K562 (cell line): ENCODE measurements around the gene DLGAP3. TPM values are rescaled to one million over a fixed set of nuclear protein-coding genes. Genes with fewer than 3 reads are reported as not detected.
A peak's percentile ranks its signal among the peaks of the same experiment; 100 is the strongest.

Experiments
- BRF1 ChIP-seq: IDR thresholded peaks from 3 replicates; pipeline ENCODE4 v1.6.1; 2011; ENCODE audit warnings: borderline replicate concordance, mild to moderate bottlenecking; ENCODE audit not compliant: insufficient read length; ENCODE audit errors: extremely low read depth
- C11orf30 ChIP-seq: fragments of 450-650 bp; IDR thresholded peaks from 2 replicates; pipeline ENCODE4 v1.6.1; 2016; ENCODE audit warnings: low read depth, mild to moderate bottlenecking
- CUX1 ChIP-seq: fragments of 200-800 bp; sonication (Bioruptor generic); IDR thresholded peaks from 2 replicates; pipeline ENCODE4 v1.6.1; 2016; ENCODE audit warnings: missing genetic modification characterization, missing compliant biosample characterization
- ESRRA ChIP-seq: fragments of 450-650 bp; IDR thresholded peaks from 2 replicates; pipeline ENCODE4 v1.6.1; 2014; ENCODE audit warnings: low read depth, mild to moderate bottlenecking, moderate library complexity, borderline replicate concordance
- NR4A1 ChIP-seq, 2 experiments: fragments of 250-450 bp in 1 of 2; fragments of 450-650 bp in 1 of 2; sonication (Bioruptor Pico) in 1 of 2; IDR thresholded peaks; 2 replicates each; pipeline versions ENCODE4 v1.4.0 to v1.6.1; 2016 to 2020; ENCODE audit warnings: mild to moderate bottlenecking in 2 of 2, missing compliant biosample characterization in 1 of 2, missing genetic modification characterization in 1 of 2, moderate library complexity in 1 of 2
- SRSF1 ChIP-seq: fragments of 200-400 bp; formaldehyde crosslinking; IDR thresholded peaks from 2 replicates; pipeline ENCODE4 v1.6.1; 2017; ENCODE audit warnings: mild to moderate bottlenecking, low read depth, low read length, moderate library complexity
- YY1 ChIP-seq, 3 experiments: IDR thresholded peaks; 2 replicates each; pipeline ENCODE4 v1.6.1; 2011; ENCODE audit warnings: low read length in 2 of 3, mild to moderate bottlenecking in 2 of 3, moderate library complexity in 2 of 3, borderline replicate concordance in 1 of 3, control low read depth in 1 of 3, low read depth in 1 of 3; ENCODE audit not compliant: insufficient read depth in 3 of 3, insufficient replicate concordance in 2 of 3, control insufficient read depth in 1 of 3, insufficient read length in 1 of 3; ENCODE audit errors: extremely low read depth in 1 of 3
- ZBTB40 ChIP-seq, 2 experiments: fragments of 450-650 bp in 1 of 2; sonication (generic) in 1 of 2; formaldehyde crosslinking in 1 of 2; IDR thresholded peaks; 2 replicates each; pipeline versions ENCODE4 v1.7.1 to v1.9.0; 2016 to 2022; ENCODE audit warnings: inconsistent platforms in 1 of 2, mild to moderate bottlenecking in 1 of 2, missing genetic modification reagents in 1 of 2
- ZNF75A ChIP-seq: fragments of 450-650 bp; formaldehyde crosslinking; IDR thresholded peaks from 2 replicates; pipeline ENCODE4 v1.4.0; 2020; ENCODE audit warnings: mild to moderate bottlenecking
- polyA plus RNA-seq, 8 experiments: library from polyadenylated mRNA; depleted of rRNA in 4 of 8; stranded (reverse) in 5 of 8; unstranded in 3 of 8; fragments of >200 nt; fragmentation: Nextera tagmentation in 2 of 8; fragmentation: Illumina TruSeq in 1 of 8; extraction: Ambion mirVana in 2 of 8; extraction: Trizol in 1 of 8; gene quantifications; 2 replicates each; pipeline versions ENCODE4 v1.2.1 to v1.2.3, GENCODE V29; 2011 to 2014; ENCODE audit warnings: inconsistent platforms in 1 of 8, missing spikeins in 1 of 8
- total RNA-seq, 7 experiments: library from RNA; depleted of rRNA in 6 of 7; stranded (reverse); fragments of >200 nt in 6 of 7; fragmentation: Illumina TruSeq in 2 of 7; extraction: Trizol in 2 of 7; gene quantifications; 2 replicates each; pipeline versions ENCODE4 v1.2.1 to v1.2.3, GENCODE V29; 2011 to 2021; ENCODE audit warnings: low replicate concordance in 1 of 7

DLGAP3 gene
- total and polyA plus RNA-seq, 9 of the 15 experiments (the other 6 are each of a cell fraction or from before 2014, with no cell fraction given): 0.01 to 0.16 (median 0.07) TPM; not detected in 6

- TF ChIP-seq CUX1 (no peak), ZNF75A (CRISPR knock-in tag) (no peak), C11orf30 (peak; percentile 96), BRF1 (no peak), SRSF1 (no peak), NR4A1 (CRISPR knock-in tag; IDR thresholded peaks at IDR 0.05) (no peak), NR4A1 (tag; IDR thresholded peaks at IDR 0.05) (no peak; the same call in 1 of the 2 replicates), YY1 (IDR thresholded peaks at IDR 0.05; ENCODE audit: borderline replicate concordance in 1 of 3, control insufficient read depth in 1 of 3, extremely low read depth in 1 of 3, insufficient read depth in 3 of 3, insufficient read length in 1 of 3, insufficient replicate concordance in 2 of 3, low read depth in 1 of 3, low read length in 2 of 3) (peak in 1 of 3 experiments; percentile 74), ESRRA (peak; percentile 95), ZBTB40 (IDR thresholded peaks at IDR 0.05) (peak; percentile 93), ZBTB40 (CRISPR knock-in tag; IDR thresholded peaks at IDR 0.05) (peak; percentile 40; the same call in 1 of the 2 replicates)
Observed at GRCh38 chr1:34859446-34860200, 69.8 kb downstream of the DLGAP3 start, which contains the start of gene SMIM12 (continued).
